Measurements from ENCODE around the gene SNAP25.

SNAP25 gene

DNA sequence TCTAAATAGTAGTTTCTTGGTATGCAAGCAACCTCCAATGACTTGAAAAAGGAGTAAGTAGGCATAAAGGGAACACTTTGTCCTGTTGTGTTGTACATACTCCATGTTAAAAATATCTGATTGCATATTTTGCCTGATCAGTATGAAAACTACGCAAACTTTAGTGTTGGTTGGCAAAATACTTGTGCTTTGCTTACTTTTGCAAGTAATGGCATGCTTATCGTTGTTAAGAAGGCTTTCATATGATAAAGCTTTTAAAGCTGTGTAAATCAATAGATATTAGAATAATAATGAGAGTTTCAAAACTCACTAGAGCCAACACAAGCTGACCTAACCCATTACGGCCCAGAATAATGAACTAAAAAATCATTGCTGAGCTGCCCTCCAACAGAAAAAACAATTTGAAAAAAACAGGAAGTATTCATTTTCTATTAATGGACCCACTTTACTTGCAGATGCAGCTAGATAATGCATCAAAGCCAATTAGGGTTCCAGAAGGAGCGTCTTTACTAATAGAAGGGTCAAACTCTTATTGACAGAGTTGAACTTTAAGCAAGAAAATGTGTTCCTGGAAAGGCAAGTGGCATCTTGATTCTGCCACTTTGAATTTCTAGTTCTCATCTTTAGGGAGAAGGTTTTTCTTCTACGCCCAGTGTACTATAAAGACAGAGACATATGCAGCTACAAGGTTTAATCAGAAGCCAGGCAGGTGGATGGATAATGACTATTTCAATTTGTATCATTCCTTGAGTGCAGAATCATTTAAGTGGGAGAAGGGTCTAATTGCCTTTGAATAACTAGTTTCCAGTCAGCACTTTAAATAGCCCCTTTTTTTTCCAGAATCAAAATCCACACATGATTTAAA is 82.2 kb downstream of the SNAP25 start:
- Histone ChIP-seq H3K36me3 (replicated peaks) (no peaks in the 10 kb centered on the region), H3K4me3 (ENCODE audit: low read depth, low read length) (no peak overlapping the region), H3K27ac (no peak overlapping the region), H3K27me3 (replicated peaks) (no peaks in the 10 kb centered on the region)
- DNase-seq: no peak
- in situ Hi-C loops (cut with HindIII; ENCODE audit: low pct_ligation_motif_present, low sequenced_read_pairs): no loop called here
- TF ChIP-seq, protein P1, sequence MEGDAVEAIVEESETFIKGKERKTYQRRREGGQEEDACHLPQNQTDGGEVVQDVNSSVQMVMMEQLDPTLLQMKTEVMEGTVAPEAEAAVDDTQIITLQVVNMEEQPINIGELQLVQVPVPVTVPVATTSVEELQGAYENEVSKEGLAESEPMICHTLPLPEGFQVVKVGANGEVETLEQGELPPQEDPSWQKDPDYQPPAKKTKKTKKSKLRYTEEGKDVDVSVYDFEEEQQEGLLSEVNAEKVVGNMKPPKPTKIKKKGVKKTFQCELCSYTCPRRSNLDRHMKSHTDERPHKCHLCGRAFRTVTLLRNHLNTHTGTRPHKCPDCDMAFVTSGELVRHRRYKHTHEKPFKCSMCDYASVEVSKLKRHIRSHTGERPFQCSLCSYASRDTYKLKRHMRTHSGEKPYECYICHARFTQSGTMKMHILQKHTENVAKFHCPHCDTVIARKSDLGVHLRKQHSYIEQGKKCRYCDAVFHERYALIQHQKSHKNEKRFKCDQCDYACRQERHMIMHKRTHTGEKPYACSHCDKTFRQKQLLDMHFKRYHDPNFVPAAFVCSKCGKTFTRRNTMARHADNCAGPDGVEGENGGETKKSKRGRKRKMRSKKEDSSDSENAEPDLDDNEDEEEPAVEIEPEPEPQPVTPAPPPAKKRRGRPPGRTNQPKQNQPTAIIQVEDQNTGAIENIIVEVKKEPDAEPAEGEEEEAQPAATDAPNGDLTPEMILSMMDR (IDR thresholded peaks at IDR 0.05; ENCODE audit: low read depth, low read length, missing control alignments): no peak

GRCh38 chr20:10303852-10304251 is 85.2 kb downstream of the SNAP25 start:
- in situ Hi-C loops (cut with HindIII; ENCODE audit: low pct_ligation_motif_present, low sequenced_read_pairs): no loop called here
- no peaks in the 10 kb centered on the region for H3K36me3 ChIP-seq (replicated peaks)

GRCh38 chr20:10304471-10305046 is 85.9 kb downstream of the SNAP25 start:
- Histone ChIP-seq H3K27ac (no peak overlapping the region), H3K4me3 (ENCODE audit: low read depth, low read length) (no peak overlapping the region), H3K27me3 (replicated peaks) (no peaks in the 10 kb centered on the region), H3K36me3 (replicated peaks) (no peaks in the 10 kb centered on the region)
- TF ChIP-seq, protein P1 (IDR thresholded peaks at IDR 0.05; ENCODE audit: low read depth, low read length, missing control alignments): no peak
- in situ Hi-C loops (cut with HindIII; ENCODE audit: low pct_ligation_motif_present, low sequenced_read_pairs): no loop called here
- no peak for DNase-seq

More at GRCh38 chr20:10303852-10304251, 85.2 kb downstream of the SNAP25 start:
- TF ChIP-seq, protein P1 (IDR thresholded peaks at IDR 0.05; ENCODE audit: low read depth, low read length, missing control alignments): no peak
- Histone ChIP-seq H3K27ac (no peak overlapping the region), H3K27me3 (replicated peaks) (no peaks in the 10 kb centered on the region), H3K4me3 (ENCODE audit: low read depth, low read length) (no peak overlapping the region)
- DNase-seq: no peak

- peak overlapping the region; percentile 55 for H3K27ac ChIP-seq
- H3K36me3 ChIP-seq (replicated peaks): no peaks in the 10 kb centered on the region
- DNase-seq: peak; percentile 71
- in situ Hi-C loops (cut with HindIII; ENCODE audit: low pct_ligation_motif_present, low sequenced_read_pairs): no loop called here
- H3K27me3 ChIP-seq (replicated peaks): no peaks in the 10 kb centered on the region
- H3K4me3 ChIP-seq (ENCODE audit: low read depth, low read length): no peak overlapping the region
- TF ChIP-seq, protein P1 (IDR thresholded peaks at IDR 0.05; ENCODE audit: low read depth, low read length, missing control alignments): no peak
Observed at GRCh38 chr20:10306440-10307358, 88.1 kb downstream of the SNAP25 start.

- Histone ChIP-seq H3K27me3 (replicated peaks) (no peaks in the 10 kb centered on the region), H3K27ac (peak overlapping the region; percentile 36), H3K36me3 (replicated peaks) (no peaks in the 10 kb centered on the region), H3K4me3 (ENCODE audit: low read depth, low read length) (no peak overlapping the region)
- TF ChIP-seq, protein P1 (IDR thresholded peaks at IDR 0.05; ENCODE audit: low read depth, low read length, missing control alignments): no peak
- in situ Hi-C loops (cut with HindIII; ENCODE audit: low pct_ligation_motif_present, low sequenced_read_pairs): no loop called here
- DNase-seq: no peak
Observed at GRCh38 chr20:10307359-10307735, 88.7 kb downstream of the SNAP25 start.
